ENCODE data around the gene CLTC.

DNA sequence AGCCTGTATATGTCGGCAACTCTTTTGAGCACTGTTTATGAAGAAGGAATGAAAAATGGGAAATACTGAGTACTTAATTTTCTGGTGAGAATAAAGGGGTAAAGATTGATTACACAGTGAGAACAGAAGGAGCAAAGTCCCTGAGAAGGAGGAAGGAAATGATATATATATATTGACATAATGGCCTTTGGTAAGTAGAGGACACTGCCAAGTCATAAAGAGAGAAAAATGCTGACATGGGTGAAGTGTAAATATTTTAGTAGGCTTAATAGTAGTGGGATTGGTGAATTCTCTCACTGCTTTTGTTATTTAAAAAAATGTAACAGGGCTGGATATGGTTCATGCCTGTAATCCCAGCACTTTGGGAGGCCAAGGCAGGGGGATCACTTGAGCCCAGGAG is 103.9 kb downstream of the CLTC start:
- TF ChIP-seq, protein P1, sequence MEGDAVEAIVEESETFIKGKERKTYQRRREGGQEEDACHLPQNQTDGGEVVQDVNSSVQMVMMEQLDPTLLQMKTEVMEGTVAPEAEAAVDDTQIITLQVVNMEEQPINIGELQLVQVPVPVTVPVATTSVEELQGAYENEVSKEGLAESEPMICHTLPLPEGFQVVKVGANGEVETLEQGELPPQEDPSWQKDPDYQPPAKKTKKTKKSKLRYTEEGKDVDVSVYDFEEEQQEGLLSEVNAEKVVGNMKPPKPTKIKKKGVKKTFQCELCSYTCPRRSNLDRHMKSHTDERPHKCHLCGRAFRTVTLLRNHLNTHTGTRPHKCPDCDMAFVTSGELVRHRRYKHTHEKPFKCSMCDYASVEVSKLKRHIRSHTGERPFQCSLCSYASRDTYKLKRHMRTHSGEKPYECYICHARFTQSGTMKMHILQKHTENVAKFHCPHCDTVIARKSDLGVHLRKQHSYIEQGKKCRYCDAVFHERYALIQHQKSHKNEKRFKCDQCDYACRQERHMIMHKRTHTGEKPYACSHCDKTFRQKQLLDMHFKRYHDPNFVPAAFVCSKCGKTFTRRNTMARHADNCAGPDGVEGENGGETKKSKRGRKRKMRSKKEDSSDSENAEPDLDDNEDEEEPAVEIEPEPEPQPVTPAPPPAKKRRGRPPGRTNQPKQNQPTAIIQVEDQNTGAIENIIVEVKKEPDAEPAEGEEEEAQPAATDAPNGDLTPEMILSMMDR (IDR thresholded peaks at IDR 0.05) = no peak
- TF ChIP-seq, protein P2, sequence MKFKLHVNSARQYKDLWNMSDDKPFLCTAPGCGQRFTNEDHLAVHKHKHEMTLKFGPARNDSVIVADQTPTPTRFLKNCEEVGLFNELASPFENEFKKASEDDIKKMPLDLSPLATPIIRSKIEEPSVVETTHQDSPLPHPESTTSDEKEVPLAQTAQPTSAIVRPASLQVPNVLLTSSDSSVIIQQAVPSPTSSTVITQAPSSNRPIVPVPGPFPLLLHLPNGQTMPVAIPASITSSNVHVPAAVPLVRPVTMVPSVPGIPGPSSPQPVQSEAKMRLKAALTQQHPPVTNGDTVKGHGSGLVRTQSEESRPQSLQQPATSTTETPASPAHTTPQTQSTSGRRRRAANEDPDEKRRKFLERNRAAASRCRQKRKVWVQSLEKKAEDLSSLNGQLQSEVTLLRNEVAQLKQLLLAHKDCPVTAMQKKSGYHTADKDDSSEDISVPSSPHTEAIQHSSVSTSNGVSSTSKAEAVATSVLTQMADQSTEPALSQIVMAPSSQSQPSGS (CRISPR knock-in tag; IDR thresholded peaks at IDR 0.05; ENCODE audit: borderline replicate concordance, low read depth) = no peak
- TF ChIP-seq OVOL2 (CRISPR knock-in tag; IDR thresholded peaks at IDR 0.05; ENCODE audit: borderline replicate concordance) (no peak), TP53 (CRISPR knock-in tag; IDR thresholded peaks at IDR 0.05) (no peak)
- TF ChIP-seq, protein P3, sequence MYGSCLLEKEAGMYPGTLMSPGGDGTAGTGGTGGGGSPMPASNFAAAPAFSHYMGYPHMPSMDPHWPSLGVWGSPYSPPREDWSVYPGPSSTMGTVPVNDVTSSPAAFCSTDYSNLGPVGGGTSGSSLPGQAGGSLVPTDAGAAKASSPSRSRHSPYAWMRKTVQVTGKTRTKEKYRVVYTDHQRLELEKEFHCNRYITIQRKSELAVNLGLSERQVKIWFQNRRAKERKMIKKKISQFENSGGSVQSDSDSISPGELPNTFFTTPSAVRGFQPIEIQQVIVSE (CRISPR knock-in tag; IDR thresholded peaks at IDR 0.05; ENCODE audit: borderline replicate concordance) = no peak
- TF ChIP-seq, protein P4, sequence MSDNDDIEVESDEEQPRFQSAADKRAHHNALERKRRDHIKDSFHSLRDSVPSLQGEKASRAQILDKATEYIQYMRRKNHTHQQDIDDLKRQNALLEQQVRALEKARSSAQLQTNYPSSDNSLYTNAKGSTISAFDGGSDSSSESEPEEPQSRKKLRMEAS (CRISPR knock-in tag; IDR thresholded peaks at IDR 0.05) = no peak
- TF ChIP-seq, protein P5, sequence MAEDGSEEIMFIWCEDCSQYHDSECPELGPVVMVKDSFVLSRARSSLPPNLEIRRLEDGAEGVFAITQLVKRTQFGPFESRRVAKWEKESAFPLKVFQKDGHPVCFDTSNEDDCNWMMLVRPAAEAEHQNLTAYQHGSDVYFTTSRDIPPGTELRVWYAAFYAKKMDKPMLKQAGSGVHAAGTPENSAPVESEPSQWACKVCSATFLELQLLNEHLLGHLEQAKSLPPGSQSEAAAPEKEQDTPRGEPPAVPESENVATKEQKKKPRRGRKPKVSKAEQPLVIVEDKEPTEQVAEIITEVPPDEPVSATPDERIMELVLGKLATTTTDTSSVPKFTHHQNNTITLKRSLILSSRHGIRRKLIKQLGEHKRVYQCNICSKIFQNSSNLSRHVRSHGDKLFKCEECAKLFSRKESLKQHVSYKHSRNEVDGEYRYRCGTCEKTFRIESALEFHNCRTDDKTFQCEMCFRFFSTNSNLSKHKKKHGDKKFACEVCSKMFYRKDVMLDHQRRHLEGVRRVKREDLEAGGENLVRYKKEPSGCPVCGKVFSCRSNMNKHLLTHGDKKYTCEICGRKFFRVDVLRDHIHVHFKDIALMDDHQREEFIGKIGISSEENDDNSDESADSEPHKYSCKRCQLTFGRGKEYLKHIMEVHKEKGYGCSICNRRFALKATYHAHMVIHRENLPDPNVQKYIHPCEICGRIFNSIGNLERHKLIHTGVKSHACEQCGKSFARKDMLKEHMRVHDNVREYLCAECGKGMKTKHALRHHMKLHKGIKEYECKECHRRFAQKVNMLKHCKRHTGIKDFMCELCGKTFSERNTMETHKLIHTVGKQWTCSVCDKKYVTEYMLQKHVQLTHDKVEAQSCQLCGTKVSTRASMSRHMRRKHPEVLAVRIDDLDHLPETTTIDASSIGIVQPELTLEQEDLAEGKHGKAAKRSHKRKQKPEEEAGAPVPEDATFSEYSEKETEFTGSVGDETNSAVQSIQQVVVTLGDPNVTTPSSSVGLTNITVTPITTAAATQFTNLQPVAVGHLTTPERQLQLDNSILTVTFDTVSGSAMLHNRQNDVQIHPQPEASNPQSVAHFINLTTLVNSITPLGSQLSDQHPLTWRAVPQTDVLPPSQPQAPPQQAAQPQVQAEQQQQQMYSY (CRISPR knock-in tag; IDR thresholded peaks at IDR 0.05) = no peak

Measured in WTC11 (cell line).